ENCODE results near the gene NCEH1. TPM values are rescaled to one million over a fixed set of nuclear protein-coding genes. Genes with fewer than 3 reads are reported as not detected.

NCEH1 gene
- total and polyA plus RNA-seq, 2 of the 4 experiments (the other 2 are of a cell fraction): 22.3 to 23.3 TPM

DNA sequence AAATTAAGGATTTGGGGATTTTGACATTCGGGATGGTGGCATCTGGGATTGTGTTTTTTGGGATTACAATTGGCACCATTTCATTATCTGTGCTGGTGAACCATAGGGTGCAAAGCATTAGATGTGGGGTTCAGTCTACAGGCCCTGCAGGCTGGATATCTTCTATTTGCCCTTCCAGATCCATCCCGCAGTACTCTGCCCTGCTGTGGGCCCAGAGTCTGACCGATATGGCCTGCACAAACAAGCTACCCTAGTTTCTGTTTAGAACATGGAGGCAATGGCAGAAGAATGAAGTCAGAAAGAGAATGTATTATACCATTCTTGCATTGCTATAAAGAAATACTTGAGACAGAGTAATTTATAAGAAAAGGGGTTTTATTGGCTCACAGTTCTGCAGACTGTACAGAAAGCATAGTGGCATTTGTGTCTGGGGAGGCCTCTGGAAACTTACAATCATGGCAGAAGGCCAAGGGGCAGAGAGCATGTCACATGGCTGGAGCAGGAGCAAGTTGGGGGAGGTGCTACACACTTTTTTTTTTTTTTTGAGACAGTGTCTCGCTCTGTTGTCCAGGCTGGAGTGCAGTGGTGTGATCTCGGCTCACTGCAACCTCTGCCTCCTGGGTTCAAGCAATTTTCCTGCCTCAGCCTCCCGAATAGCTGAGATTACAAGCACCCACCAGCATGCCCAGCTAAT, 93.7 kb downstream of the NCEH1 start:
- 0 out of 2 replicates have a peak, but pooled peaks cover 2% of the 10 kb centered on the region for H3K9me1 ChIP-seq (ENCODE audit: insufficient read depth, low read length)
- intact Hi-C loops (cut with micrococcal nuclease): no loop called here
- ChIA-PET CTCF (no interaction called here), POLR2A (ENCODE audit: unreplicated experiment) (no interaction called here)
- no peak overlapping the region for H4K8ac ChIP-seq (ENCODE audit: low read depth in 2 of 2, low read length in 2 of 2)
- H3K18ac ChIP-seq (ENCODE audit: low read depth, low read length): no peak overlapping the region
- H2AFZ ChIP-seq (replicated peaks; ENCODE audit: low read length, poor library complexity): no peak overlapping the region
- no TSS peak for BruUV-seq (replicated peaks)
- no peak overlapping the region for H2BK15ac ChIP-seq (ENCODE audit: low read depth, low read length)
- no peak overlapping the region for H3K56ac ChIP-seq (ENCODE audit: extremely low read depth, insufficient read depth, low read length)
- TF ChIP-seq MAZ (IDR thresholded peaks at IDR 0.05; ENCODE audit: borderline replicate concordance, low read depth, low read length) (no peak), CEBPB (IDR thresholded peaks at IDR 0.05; ENCODE audit: low read depth, low read length) (no peak), FOS (IDR thresholded peaks at IDR 0.05; ENCODE audit: low read depth, low read length) (no peak), CHD1 (IDR thresholded peaks at IDR 0.05; ENCODE audit: low read depth, low read length) (no peak), NFE2L2 (IDR thresholded peaks at IDR 0.05; ENCODE audit: low read depth, low read length) (no peak), SMC3 (IDR thresholded peaks at IDR 0.05; ENCODE audit: low read depth, low read length) (no peak), RCOR1 (IDR thresholded peaks at IDR 0.05; ENCODE audit: insufficient replicate concordance, low read length) (no peak), RAD21 (IDR thresholded peaks at IDR 0.05; ENCODE audit: low read length) (no peak), MXI1 (IDR thresholded peaks at IDR 0.05; ENCODE audit: borderline replicate concordance, low read depth, low read length) (no peak), MAFK (IDR thresholded peaks at IDR 0.05; ENCODE audit: low read depth, low read length) (no peak)
- TF ChIP-seq, protein P1, sequence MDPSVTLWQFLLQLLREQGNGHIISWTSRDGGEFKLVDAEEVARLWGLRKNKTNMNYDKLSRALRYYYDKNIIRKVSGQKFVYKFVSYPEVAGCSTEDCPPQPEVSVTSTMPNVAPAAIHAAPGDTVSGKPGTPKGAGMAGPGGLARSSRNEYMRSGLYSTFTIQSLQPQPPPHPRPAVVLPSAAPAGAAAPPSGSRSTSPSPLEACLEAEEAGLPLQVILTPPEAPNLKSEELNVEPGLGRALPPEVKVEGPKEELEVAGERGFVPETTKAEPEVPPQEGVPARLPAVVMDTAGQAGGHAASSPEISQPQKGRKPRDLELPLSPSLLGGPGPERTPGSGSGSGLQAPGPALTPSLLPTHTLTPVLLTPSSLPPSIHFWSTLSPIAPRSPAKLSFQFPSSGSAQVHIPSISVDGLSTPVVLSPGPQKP (IDR thresholded peaks at IDR 0.05; ENCODE audit: borderline replicate concordance, low read depth, low read length): no peak
- TF ChIP-seq, protein P2, sequence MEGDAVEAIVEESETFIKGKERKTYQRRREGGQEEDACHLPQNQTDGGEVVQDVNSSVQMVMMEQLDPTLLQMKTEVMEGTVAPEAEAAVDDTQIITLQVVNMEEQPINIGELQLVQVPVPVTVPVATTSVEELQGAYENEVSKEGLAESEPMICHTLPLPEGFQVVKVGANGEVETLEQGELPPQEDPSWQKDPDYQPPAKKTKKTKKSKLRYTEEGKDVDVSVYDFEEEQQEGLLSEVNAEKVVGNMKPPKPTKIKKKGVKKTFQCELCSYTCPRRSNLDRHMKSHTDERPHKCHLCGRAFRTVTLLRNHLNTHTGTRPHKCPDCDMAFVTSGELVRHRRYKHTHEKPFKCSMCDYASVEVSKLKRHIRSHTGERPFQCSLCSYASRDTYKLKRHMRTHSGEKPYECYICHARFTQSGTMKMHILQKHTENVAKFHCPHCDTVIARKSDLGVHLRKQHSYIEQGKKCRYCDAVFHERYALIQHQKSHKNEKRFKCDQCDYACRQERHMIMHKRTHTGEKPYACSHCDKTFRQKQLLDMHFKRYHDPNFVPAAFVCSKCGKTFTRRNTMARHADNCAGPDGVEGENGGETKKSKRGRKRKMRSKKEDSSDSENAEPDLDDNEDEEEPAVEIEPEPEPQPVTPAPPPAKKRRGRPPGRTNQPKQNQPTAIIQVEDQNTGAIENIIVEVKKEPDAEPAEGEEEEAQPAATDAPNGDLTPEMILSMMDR (conservative IDR thresholded peaks at IDR 0.05; ENCODE audit: low read depth, low read length): no peak
- H3K79me1 ChIP-seq (ENCODE audit: low read depth in 1 of 2, low read length in 2 of 2): no peaks in the 10 kb centered on the region
- no peak overlapping the region for H3K27ac ChIP-seq (ENCODE audit: insufficient read depth, low read length)
- no peak overlapping the region for H3K9ac ChIP-seq (ENCODE audit: low read depth, low read length)
- no peaks in the 10 kb centered on the region for H3K36me3 ChIP-seq (ENCODE audit: control insufficient read depth, insufficient read depth, low read length)
- H4K91ac ChIP-seq (ENCODE audit: insufficient read depth, low read depth, low read length): no peak overlapping the region
- H4K5ac ChIP-seq (ENCODE audit: low read depth, low read length): no peak overlapping the region
- no CpG with 5 or more reads among the region's 6 CpGs for WGBS, 2 experiments (ENCODE audit: extremely low coverage in 2 of 2, insufficient read length in 1 of 2)
- no peaks in the 10 kb centered on the region for H4K20me1 ChIP-seq (ENCODE audit: insufficient read depth, low read length)
- in situ Hi-C loops (cut with MboI; ENCODE audit: low sequenced_read_pairs): no loop called here
- no peak overlapping the region for H3K4ac ChIP-seq (ENCODE audit: low read depth, low read length)
- no peak overlapping the region for H3K23ac ChIP-seq (ENCODE audit: low read depth, low read length)
- no peaks in the 10 kb centered on the region for H3K27me3 ChIP-seq (ENCODE audit: control insufficient read depth, insufficient read depth, low read length)
- dilution Hi-C loops (cut with HindIII; ENCODE audit: low sequenced_read_pairs, unreplicated experiment): no loop called here
- no peaks in the 10 kb centered on the region; the same call in 1 of the 2 replicates for H3K4me1 ChIP-seq (ENCODE audit: control insufficient read depth, insufficient read depth, low read length)
- no peak overlapping the region for H2BK20ac ChIP-seq (ENCODE audit: low read depth, low read length)
- no peak overlapping the region for H2AK9ac ChIP-seq (replicated peaks; ENCODE audit: low read depth, low read length, poor library complexity)
- no peak overlapping the region for H3K14ac ChIP-seq (replicated peaks; ENCODE audit: low read depth, low read length)
- H3K9me3 ChIP-seq (ENCODE audit: control insufficient read depth, insufficient read depth, low read length): peaks cover 6% of the 10 kb centered on the region; the same call in 1 of the 2 replicates
- no peak overlapping the region for H2BK5ac ChIP-seq (ENCODE audit: low read depth, low read length, poor library complexity, severe bottlenecking)
- no peak overlapping the region for H3K4me3 ChIP-seq (ENCODE audit: insufficient read depth, low read depth, low read length)
- H3K4me2 ChIP-seq (ENCODE audit: low read depth, low read length): no peak overlapping the region
- no peak for DNase-seq
- ATAC-seq (ENCODE audit: low read depth): no peak
- H2BK120ac ChIP-seq (ENCODE audit: low read depth, low read length): no peak overlapping the region
- no peak overlapping the region for H2AK5ac ChIP-seq (ENCODE audit: low read depth, low read length)

All from IMR-90 (cell line).